ENCODE data around the gene RGS19. TPM values are rescaled to one million over a fixed set of nuclear protein-coding genes. Genes with fewer than 3 reads are reported as not detected.

The RGS19 gene
- total and polyA plus RNA-seq, 2 of the 8 experiments (the other 6 are each of a cell fraction or from before 2014, with no cell fraction given) = 12.7 to 16.8 TPM

- Histone ChIP-seq H3K4ac (replicated peaks; ENCODE audit: insufficient read length, low read depth, low read length) (no peak overlapping the region), H4K20me1 (replicated peaks in 1 of 2; ENCODE audit: control insufficient read depth in 1 of 2, insufficient read depth in 2 of 2, low read length in 2 of 2) (no peaks in the 10 kb centered on the region), H3K79me1 (ENCODE audit: low read depth, low read length) (no peaks in the 10 kb centered on the region), H3K27ac (ENCODE audit: low read depth, low read length) (no peak overlapping the region), H3K23ac (ENCODE audit: insufficient read length) (no peak overlapping the region), H3K36me3 (ENCODE audit: control insufficient read depth in 2 of 4, insufficient read depth in 4 of 4, low read length in 3 of 4) (no peaks in the 10 kb centered on the region), H3K9me3 (ENCODE audit: insufficient read depth in 2 of 2, low read depth in 1 of 2, low read length in 1 of 2) (no peaks in the 10 kb centered on the region), H2BK5ac (ENCODE audit: low read depth, low read length) (no peak overlapping the region), H3K18ac (ENCODE audit: extremely low read depth, low read length) (no peak overlapping the region), H4K8ac (ENCODE audit: extremely low read depth, insufficient read depth, low read length) (no peak overlapping the region), H2AK5ac (ENCODE audit: low read depth, low read length) (no peak overlapping the region), H3K23me2 (ENCODE audit: low read depth, low read length) (no peaks in the 10 kb centered on the region), H3K79me2 (ENCODE audit: control insufficient read depth in 1 of 2, insufficient read depth in 2 of 2, low read length in 2 of 2) (no peaks in the 10 kb centered on the region), H4K5ac (ENCODE audit: insufficient read length, low read depth, low read length) (no peak overlapping the region), H3K56ac (replicated peaks; ENCODE audit: insufficient read length, low read depth, low read length) (no peak overlapping the region), H2BK12ac (ENCODE audit: low read depth, low read length) (no peak overlapping the region), H2BK15ac (ENCODE audit: low read length) (no peak overlapping the region), H3K9ac (replicated peaks in 1 of 4; ENCODE audit: extremely low read depth in 1 of 4, low read depth in 3 of 4, low read length in 3 of 4) (no peak overlapping the region), H3K27me3 (replicated peaks in 1 of 4; ENCODE audit: control insufficient read depth in 3 of 4, extremely low read depth in 1 of 4, insufficient read depth in 3 of 4, low read length in 3 of 4) (no peaks in the 10 kb centered on the region; a peak in 2 of 7 replicates), H2AFZ (ENCODE audit: low read length) (no peak overlapping the region), H3K14ac (ENCODE audit: insufficient read length) (no peak overlapping the region), H3K4me2 (ENCODE audit: insufficient read depth in 1 of 2, low read depth in 2 of 2, low read length in 2 of 2) (no peak overlapping the region), H4K91ac (replicated peaks; ENCODE audit: insufficient read length, low read length) (no peak overlapping the region), H2BK120ac (replicated peaks; ENCODE audit: low read depth, low read length) (no peak overlapping the region), H2BK20ac (ENCODE audit: low read length) (no peak overlapping the region), H3K4me1 (replicated peaks in 1 of 4; ENCODE audit: control insufficient read depth in 3 of 4, insufficient read depth in 4 of 4, low read length in 3 of 4) (no peaks in the 10 kb centered on the region; a peak in 2 of 7 replicates), H3K4me3 (ENCODE audit: extremely low read depth in 1 of 4, insufficient read depth in 2 of 4, low read depth in 3 of 4, low read length in 4 of 4) (no peak overlapping the region)
- CTCF ChIA-PET (ENCODE audit: partially characterized antibody) = interaction anchor here (1.3 to 10.1 kb wide), 9 partner anchors 13 to 141 kb away, joined by 4 to 144 read pairs (median 10); partner anchors contain the start of genes LKAAEAR1, NPBWR2, OPRL1 and PRPF6
- no peak for DNase-seq (ENCODE audit: low read depth in 1 of 2, low spot score in 2 of 2)
- FAIRE-seq = no peak
- POLR2A ChIA-PET (ENCODE audit: partially characterized antibody) = no interaction called here
- TF ChIP-seq SP1 (IDR thresholded peaks at IDR 0.05; ENCODE audit: low read depth, low read length) (no peak), POU5F1 (IDR thresholded peaks at IDR 0.05; ENCODE audit: low read depth, low read length) (no peak), JUN (IDR thresholded peaks at IDR 0.05; ENCODE audit: low read depth, low read length) (no peak), KDM1A (IDR thresholded peaks at IDR 0.05; ENCODE audit: borderline replicate concordance, low read length) (no peak), CHD1 (IDR thresholded peaks at IDR 0.05; ENCODE audit: low read depth, low read length) (no peak), BRCA1 (IDR thresholded peaks at IDR 0.05; ENCODE audit: low read depth, low read length) (no peak), NANOG (IDR thresholded peaks at IDR 0.05; ENCODE audit: insufficient read depth, low read depth, low read length, poor library complexity, severe bottlenecking) (no peak), CBX5 (IDR thresholded peaks at IDR 0.05; ENCODE audit: low read depth, low read length) (no peak), TEAD4 (IDR thresholded peaks at IDR 0.05; ENCODE audit: low read depth, low read length) (no peak)
- TF ChIP-seq, protein P1, sequence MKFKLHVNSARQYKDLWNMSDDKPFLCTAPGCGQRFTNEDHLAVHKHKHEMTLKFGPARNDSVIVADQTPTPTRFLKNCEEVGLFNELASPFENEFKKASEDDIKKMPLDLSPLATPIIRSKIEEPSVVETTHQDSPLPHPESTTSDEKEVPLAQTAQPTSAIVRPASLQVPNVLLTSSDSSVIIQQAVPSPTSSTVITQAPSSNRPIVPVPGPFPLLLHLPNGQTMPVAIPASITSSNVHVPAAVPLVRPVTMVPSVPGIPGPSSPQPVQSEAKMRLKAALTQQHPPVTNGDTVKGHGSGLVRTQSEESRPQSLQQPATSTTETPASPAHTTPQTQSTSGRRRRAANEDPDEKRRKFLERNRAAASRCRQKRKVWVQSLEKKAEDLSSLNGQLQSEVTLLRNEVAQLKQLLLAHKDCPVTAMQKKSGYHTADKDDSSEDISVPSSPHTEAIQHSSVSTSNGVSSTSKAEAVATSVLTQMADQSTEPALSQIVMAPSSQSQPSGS (IDR thresholded peaks at IDR 0.05; ENCODE audit: low read length) = no peak
- WGBS, 2 experiments (ENCODE audit: extremely low coverage in 1 of 2, insufficient coverage in 1 of 2, insufficient read length in 1 of 2, insufficient replicate concordance in 2 of 2, low coverage in 1 of 2, low lambda C conversion rate in 2 of 2, missing lambda C conversion rate in 1 of 2) = 95% methylated on average over 12 of the region's 12 CpGs; no CpG with 5 or more reads in 1 of the 2 experiments
Observed at GRCh38 chr20:64121586-64121985, 42.3 kb upstream of the RGS19 start.
